Measurements from ENCODE around the gene MDM2.

DNA sequence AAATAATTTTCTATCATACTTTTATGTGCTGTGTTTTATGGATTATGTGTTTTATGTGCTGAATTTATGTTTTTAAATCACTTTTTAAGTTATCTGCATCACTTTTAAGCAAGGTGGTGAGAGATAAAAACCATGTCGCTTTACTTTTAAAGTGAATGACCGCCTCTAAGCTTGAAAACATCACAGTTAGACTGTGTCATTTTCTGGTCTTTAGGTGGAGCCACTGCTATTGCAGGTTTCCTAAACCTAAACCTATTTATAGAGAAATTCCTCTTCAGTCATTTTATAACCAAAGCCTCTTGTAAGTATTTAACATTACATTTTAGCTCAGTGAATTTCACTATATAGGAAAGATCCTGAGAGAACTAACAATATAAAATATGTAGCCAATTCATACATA, 21.0 kb upstream of the MDM2 start:
- no peak for TF ChIP-seq POLR2A (IDR thresholded peaks at IDR 0.05; ENCODE audit: low read length)
- no peak for TF ChIP-seq GATA1 (IDR thresholded peaks at IDR 0.05; ENCODE audit: low read depth, low read length)

All from erythroblast (primary cell).